ENCODE data around the gene MCF2L. TPM values are rescaled to one million over a fixed set of nuclear protein-coding genes. Genes with fewer than 3 reads are reported as not detected.

MCF2L gene
- total RNA-seq, 1 experiment from 2014 or later, result 5.9 TPM

GRCh38 chr13:113116871-113117271 is 147.9 kb downstream of the MCF2L start:
- ATAC-seq, result no peak
- no peak for DNase-seq
- Histone ChIP-seq H3K4me1 (ENCODE audit: insufficient read depth, low read length) (no peaks in the 10 kb centered on the region), H3K9me2 (replicated peaks; ENCODE audit: low read length) (no peaks in the 10 kb centered on the region), H3K9ac (ENCODE audit: low read length) (no peak overlapping the region), H3K27me3 (ENCODE audit: low read length) (no peaks in the 10 kb centered on the region), H3K4me2 (ENCODE audit: low read length) (no peak overlapping the region), H3F3A (ENCODE audit: low read length, unreplicated experiment) (no peaks in the 10 kb centered on the region), H4K20me1 (ENCODE audit: low read length) (no peaks in the 10 kb centered on the region), H3K27ac (ENCODE audit: low read length) (no peak overlapping the region), H3K9me3 (ENCODE audit: low read length) (no peaks in the 10 kb centered on the region), H2AFZ (ENCODE audit: low read length) (no peak overlapping the region), H3K79me2 (ENCODE audit: low read length) (no peaks in the 10 kb centered on the region), H3K4me3 (ENCODE audit: low read length) (no peak overlapping the region), H3K36me3 (ENCODE audit: low read depth, low read length) (no peaks in the 10 kb centered on the region)
- CTCF ChIA-PET, result no interaction called here
- POLR2A ChIA-PET (ENCODE audit: unreplicated experiment), result no interaction called here
- TF ChIP-seq CTCF (conservative IDR thresholded peaks at IDR 0.05; ENCODE audit: low read depth, low read length) (no peak), EZH2phosphoT487 (IDR thresholded peaks at IDR 0.05; ENCODE audit: borderline replicate concordance, low read length) (no peak), EZH2 (IDR thresholded peaks at IDR 0.05; ENCODE audit: low read length, unreplicated experiment) (no peak)
- BruUV-seq (replicated peaks), result no TSS peak
- intact Hi-C loops (cut with micrococcal nuclease), result no loop called here

DNA sequence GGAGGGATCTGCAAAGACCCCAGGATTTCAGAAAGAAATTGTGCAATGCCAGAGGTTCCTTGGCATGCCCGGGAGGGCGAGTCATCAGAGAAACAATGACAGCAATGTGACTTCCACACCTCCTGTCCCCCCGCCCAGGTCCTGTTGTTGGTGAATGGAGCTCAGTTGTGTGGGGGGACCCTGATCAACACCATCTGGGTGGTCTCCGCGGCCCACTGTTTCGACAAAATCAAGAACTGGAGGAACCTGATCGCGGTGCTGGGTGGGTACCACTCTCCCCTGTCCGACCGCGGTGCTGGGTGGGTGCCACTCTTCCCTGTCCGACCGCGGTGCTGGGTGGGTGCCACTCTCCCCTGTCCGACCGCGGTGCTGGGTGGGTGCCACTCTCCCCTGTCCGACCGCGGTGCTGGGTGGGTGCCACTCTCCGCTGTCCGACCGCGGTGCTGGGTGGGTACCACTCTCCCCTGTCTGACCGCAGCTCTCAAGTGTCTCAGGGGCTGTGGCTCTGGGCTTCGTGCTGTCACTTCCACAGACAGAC is 148.4 kb downstream of the MCF2L start:
- H3K27ac ChIP-seq (ENCODE audit: low read length), result no peak overlapping the region
- H3K27me3 ChIP-seq (ENCODE audit: low read length), result no peaks in the 10 kb centered on the region
- no peak overlapping the region for H3K4me2 ChIP-seq (ENCODE audit: low read length)
- H3K4me1 ChIP-seq (ENCODE audit: insufficient read depth, low read length), result no peaks in the 10 kb centered on the region
- H3K9me2 ChIP-seq (replicated peaks; ENCODE audit: low read length), result no peaks in the 10 kb centered on the region
- intact Hi-C loops (cut with micrococcal nuclease), result no loop called here
- H4K20me1 ChIP-seq (ENCODE audit: low read length), result no peaks in the 10 kb centered on the region
- no TSS peak for BruUV-seq (replicated peaks)
- TF ChIP-seq CTCF (conservative IDR thresholded peaks at IDR 0.05; ENCODE audit: low read depth, low read length), result no peak
- TF ChIP-seq EZH2phosphoT487 (IDR thresholded peaks at IDR 0.05; ENCODE audit: borderline replicate concordance, low read length), result no peak
- no peak for TF ChIP-seq EZH2 (IDR thresholded peaks at IDR 0.05; ENCODE audit: low read length, unreplicated experiment)
- H2AFZ ChIP-seq (ENCODE audit: low read length), result no peak overlapping the region
- H3K4me3 ChIP-seq (ENCODE audit: low read length), result no peak overlapping the region
- H3K79me2 ChIP-seq (ENCODE audit: low read length), result no peaks in the 10 kb centered on the region
- H3K36me3 ChIP-seq (ENCODE audit: low read depth, low read length), result no peaks in the 10 kb centered on the region
- no peaks in the 10 kb centered on the region for H3F3A ChIP-seq (ENCODE audit: low read length, unreplicated experiment)
- POLR2A ChIA-PET (ENCODE audit: unreplicated experiment), result no interaction called here
- no peak overlapping the region for H3K9ac ChIP-seq (ENCODE audit: low read length)
- no peaks in the 10 kb centered on the region for H3K9me3 ChIP-seq (ENCODE audit: low read length)
- ATAC-seq, result no peak
- peak; percentile 7 for DNase-seq
- CTCF ChIA-PET, result no interaction called here

DNA sequence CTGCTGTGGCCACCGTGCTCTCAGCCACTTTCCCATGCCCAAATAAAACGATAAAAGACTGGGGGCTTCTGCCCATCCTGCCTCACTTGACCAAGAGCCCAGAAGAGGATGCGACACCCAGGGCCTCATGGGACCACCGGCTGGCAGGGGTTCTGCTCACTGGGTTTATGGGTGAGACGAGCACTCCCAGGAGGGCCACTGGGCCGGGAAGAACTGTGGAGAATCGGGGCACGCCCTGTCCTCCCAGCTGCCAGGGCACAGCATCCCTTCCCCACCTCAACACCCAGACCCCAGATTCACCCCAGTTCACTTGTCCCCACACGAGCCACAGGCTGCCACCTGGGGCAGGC is 148.9 kb downstream of the MCF2L start:
- ATAC-seq (no peak), DNase-seq (no peak)
- no peaks in the 10 kb centered on the region for H3K36me3 ChIP-seq (ENCODE audit: low read depth, low read length)
- no peaks in the 10 kb centered on the region for H3K27me3 ChIP-seq (ENCODE audit: low read length)
- intact Hi-C loops (cut with micrococcal nuclease), result no loop called here
- no peak overlapping the region for H3K4me3 ChIP-seq (ENCODE audit: low read length)
- H3F3A ChIP-seq (ENCODE audit: low read length, unreplicated experiment), result no peaks in the 10 kb centered on the region
- H3K9ac ChIP-seq (ENCODE audit: low read length), result no peak overlapping the region
- no peaks in the 10 kb centered on the region for H3K4me1 ChIP-seq (ENCODE audit: insufficient read depth, low read length)
- no peak overlapping the region for H3K27ac ChIP-seq (ENCODE audit: low read length)
- no peak overlapping the region for H3K4me2 ChIP-seq (ENCODE audit: low read length)
- TF ChIP-seq CTCF (conservative IDR thresholded peaks at IDR 0.05; ENCODE audit: low read depth, low read length), result no peak
- no peak for TF ChIP-seq EZH2phosphoT487 (IDR thresholded peaks at IDR 0.05; ENCODE audit: borderline replicate concordance, low read length)
- no peak for TF ChIP-seq EZH2 (IDR thresholded peaks at IDR 0.05; ENCODE audit: low read length, unreplicated experiment)
- ChIA-PET POLR2A (ENCODE audit: unreplicated experiment) (no interaction called here), CTCF (no interaction called here)
- no peaks in the 10 kb centered on the region for H3K9me2 ChIP-seq (replicated peaks; ENCODE audit: low read length)
- H2AFZ ChIP-seq (ENCODE audit: low read length), result no peak overlapping the region
- no TSS peak for BruUV-seq (replicated peaks)
- no peaks in the 10 kb centered on the region for H3K9me3 ChIP-seq (ENCODE audit: low read length)
- no peaks in the 10 kb centered on the region for H3K79me2 ChIP-seq (ENCODE audit: low read length)
- no peaks in the 10 kb centered on the region for H4K20me1 ChIP-seq (ENCODE audit: low read length)
